Stimulated activated memory B cell treated with anti-CD40 and anti-IgM and Interleukin-4, amounts not matched to agents 10 μg/mL and 1 μg/mL and 100 μg/mL, for 72 hours (primary cell): ENCODE results near the gene SRGAP1.
A peak's percentile ranks its signal among the peaks of the same experiment; 100 is the strongest.
"Not testable (repeated sequence)": the region's sequence is repeated elsewhere in the genome, so short reads cannot be mapped to it uniquely, and the experiment has no call there.

ENCODE experiments used
- ATAC-seq: fragments of 150-1000 bp; cut with Tn5 transposase; 2 replicates; pipeline ENCODE4 v1.10.0; 2021
- H3K27ac Mint-ChIP-seq: one replicate; pipeline ENCODE4 v1.8.0; 2022; ENCODE audit warnings: mild to moderate bottlenecking, mixed read lengths
- H3K27me3 Mint-ChIP-seq: one replicate; pipeline ENCODE4 v1.8.0; 2022; ENCODE audit warnings: mixed read lengths
- H3K36me3 Mint-ChIP-seq: one replicate; pipeline ENCODE4 v1.8.0; 2022; ENCODE audit warnings: mixed read lengths
- H3K4me1 Mint-ChIP-seq: one replicate; pipeline ENCODE4 v1.8.0; 2022; ENCODE audit warnings: mixed read lengths
- H3K4me3 Mint-ChIP-seq: one replicate; pipeline ENCODE4 v1.8.0; 2022; ENCODE audit warnings: mild to moderate bottlenecking, moderate library complexity, mixed read lengths
- H3K9me3 Mint-ChIP-seq: one replicate; pipeline ENCODE4 v1.8.0; 2022; ENCODE audit warnings: mixed read lengths

The SRGAP1 gene

DNA sequence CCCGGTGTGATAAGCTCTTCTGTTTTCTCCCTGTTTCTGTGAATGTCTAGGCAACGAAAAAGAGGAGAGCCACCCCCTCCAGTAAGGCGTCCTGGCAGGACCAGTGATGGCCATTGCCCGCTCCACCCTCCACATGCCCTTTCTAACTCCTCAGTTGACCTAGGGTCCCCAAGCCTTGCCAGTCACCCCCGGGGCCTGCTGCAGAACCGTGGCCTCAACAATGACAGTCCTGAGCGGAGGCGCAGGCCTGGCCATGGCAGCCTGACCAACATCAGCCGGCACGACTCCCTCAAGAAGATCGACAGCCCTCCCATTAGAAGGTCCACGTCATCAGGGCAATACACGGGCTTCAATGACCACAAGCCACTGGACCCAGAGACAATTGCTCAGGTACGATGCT, 283.3 kb downstream of the SRGAP1 start:
- no peak overlapping the region for H3K27ac Mint-ChIP-seq
- H3K4me1 Mint-ChIP-seq = no peaks in the 10 kb centered on the region
- H3K4me3 Mint-ChIP-seq = no peak overlapping the region
- no peaks in the 10 kb centered on the region for H3K27me3 Mint-ChIP-seq
- no peaks in the 10 kb centered on the region for H3K9me3 Mint-ChIP-seq
- no peaks in the 10 kb centered on the region for H3K36me3 Mint-ChIP-seq
- no peak for ATAC-seq

DNA sequence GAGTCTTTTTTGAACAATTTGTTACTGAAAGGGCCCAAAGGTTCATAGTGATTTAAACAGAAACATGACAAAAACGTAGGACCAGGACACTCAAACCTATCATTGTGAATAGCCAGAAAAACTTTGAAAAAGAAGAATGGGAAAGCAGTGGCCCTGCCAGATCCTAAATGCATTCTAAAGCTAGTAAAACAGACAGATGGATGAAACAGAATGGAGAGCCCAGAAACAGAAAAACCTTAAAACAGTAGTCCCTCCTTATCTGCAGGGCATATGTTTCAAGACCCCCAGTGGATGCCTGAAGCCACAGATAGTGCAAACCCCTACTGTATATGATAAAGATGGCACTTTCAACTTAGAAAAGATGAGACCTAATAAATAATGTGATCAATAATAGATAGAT, 283.9 kb downstream of the SRGAP1 start:
- no peak for ATAC-seq
- H3K27ac Mint-ChIP-seq = no peak overlapping the region
- no peaks in the 10 kb centered on the region for H3K4me1 Mint-ChIP-seq
- no peaks in the 10 kb centered on the region for H3K27me3 Mint-ChIP-seq
- H3K4me3 Mint-ChIP-seq = no peak overlapping the region
- no peaks in the 10 kb centered on the region for H3K9me3 Mint-ChIP-seq
- H3K36me3 Mint-ChIP-seq = no peaks in the 10 kb centered on the region

- not testable (repeated sequence) for H3K4me3 Mint-ChIP-seq, H3K9me3 Mint-ChIP-seq, H3K36me3 Mint-ChIP-seq, ATAC-seq, H3K27ac Mint-ChIP-seq, H3K27me3 Mint-ChIP-seq, H3K4me1 Mint-ChIP-seq
Observed at GRCh38 chr12:64130476-64130875, 286.0 kb downstream of the SRGAP1 start.

GRCh38 chr12:64131456-64131855, 287.0 kb downstream of the SRGAP1 start:
- not testable (repeated sequence) for H3K9me3 Mint-ChIP-seq, H3K27ac Mint-ChIP-seq, ATAC-seq, H3K4me1 Mint-ChIP-seq, H3K36me3 Mint-ChIP-seq, H3K27me3 Mint-ChIP-seq, H3K4me3 Mint-ChIP-seq

GRCh38 chr12:64132672-64133071, 288.2 kb downstream of the SRGAP1 start:
- not testable (repeated sequence) for H3K4me1 Mint-ChIP-seq, H3K36me3 Mint-ChIP-seq, ATAC-seq, H3K27ac Mint-ChIP-seq, H3K4me3 Mint-ChIP-seq, H3K27me3 Mint-ChIP-seq, H3K9me3 Mint-ChIP-seq

DNA sequence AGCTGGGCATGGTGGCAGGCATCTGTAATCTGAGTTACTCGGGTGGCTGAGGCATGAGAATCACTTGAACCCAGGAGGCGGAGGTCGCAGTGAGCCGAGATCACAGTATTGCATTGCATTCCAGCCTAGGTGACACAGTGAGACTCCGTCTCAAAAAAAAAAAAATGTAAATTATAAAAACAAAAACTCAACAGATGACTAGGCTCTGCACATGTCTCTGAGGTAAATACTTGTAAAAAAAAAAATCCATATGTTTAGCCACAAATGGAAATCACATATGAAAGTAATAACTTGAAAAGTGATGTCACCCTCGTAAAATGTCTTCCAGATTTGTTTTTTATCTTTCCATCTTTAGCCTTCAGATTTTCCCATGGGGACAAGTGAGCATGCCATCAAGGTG, 292.6 kb downstream of the SRGAP1 start:
- Mint-ChIP-seq H3K9me3 (no peaks in the 10 kb centered on the region), H3K4me1 (no peaks in the 10 kb centered on the region), H3K4me3 (no peak overlapping the region), H3K27me3 (no peaks in the 10 kb centered on the region), H3K27ac (no peak overlapping the region), H3K36me3 (no peaks in the 10 kb centered on the region)
- ATAC-seq = no peak

GRCh38 chr12:64139021-64139420, 294.5 kb downstream of the SRGAP1 start:
- ATAC-seq = no peak
- Mint-ChIP-seq H3K4me3 (no peak overlapping the region), H3K4me1 (no peaks in the 10 kb centered on the region), H3K27ac (no peak overlapping the region), H3K36me3 (no peaks in the 10 kb centered on the region), H3K9me3 (no peaks in the 10 kb centered on the region), H3K27me3 (no peaks in the 10 kb centered on the region)

GRCh38 chr12:64142382-64142781, 297.9 kb downstream of the SRGAP1 start:
- H3K36me3 Mint-ChIP-seq = no peaks in the 10 kb centered on the region
- H3K9me3 Mint-ChIP-seq = no peaks in the 10 kb centered on the region
- no peaks in the 10 kb centered on the region for H3K27me3 Mint-ChIP-seq
- ATAC-seq = no peak
- no peak overlapping the region for H3K27ac Mint-ChIP-seq
- peaks cover 4% of the 10 kb centered on the region for H3K4me1 Mint-ChIP-seq
- no peak overlapping the region for H3K4me3 Mint-ChIP-seq

DNA sequence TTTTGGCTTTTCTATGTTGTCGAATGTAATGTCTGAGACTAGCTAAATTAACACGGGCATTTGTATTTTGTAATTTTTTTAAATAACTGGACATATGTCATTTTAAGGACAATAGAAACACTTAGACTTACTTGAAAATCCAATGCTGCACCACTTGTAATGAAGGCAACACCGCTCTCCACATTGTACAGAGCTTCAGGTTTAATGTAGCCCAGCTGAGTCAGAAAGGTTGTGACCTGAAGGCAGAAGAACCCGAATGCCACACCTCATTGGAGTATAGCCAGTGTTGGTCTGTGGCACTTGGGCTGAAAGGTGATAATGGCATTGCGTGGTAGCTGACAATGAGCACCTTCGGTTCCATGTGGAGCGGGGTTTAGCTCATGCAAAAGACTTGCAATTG, 298.3 kb downstream of the SRGAP1 start:
- H3K4me3 Mint-ChIP-seq = no peak overlapping the region
- H3K27ac Mint-ChIP-seq = no peak overlapping the region
- ATAC-seq = no peak
- no peaks in the 10 kb centered on the region for H3K36me3 Mint-ChIP-seq
- no peaks in the 10 kb centered on the region for H3K9me3 Mint-ChIP-seq
- H3K4me1 Mint-ChIP-seq = peaks cover 7% of the 10 kb centered on the region
- no peaks in the 10 kb centered on the region for H3K27me3 Mint-ChIP-seq

- no peak overlapping the region for H3K27ac Mint-ChIP-seq
- no peak for ATAC-seq
- no peaks in the 10 kb centered on the region for H3K27me3 Mint-ChIP-seq
- no peaks in the 10 kb centered on the region for H3K9me3 Mint-ChIP-seq
- no peak overlapping the region for H3K4me3 Mint-ChIP-seq
- H3K36me3 Mint-ChIP-seq = no peaks in the 10 kb centered on the region
- H3K4me1 Mint-ChIP-seq = peaks cover 7% of the 10 kb centered on the region
Observed at GRCh38 chr12:64145226-64145625, 300.7 kb downstream of the SRGAP1 start.

DNA sequence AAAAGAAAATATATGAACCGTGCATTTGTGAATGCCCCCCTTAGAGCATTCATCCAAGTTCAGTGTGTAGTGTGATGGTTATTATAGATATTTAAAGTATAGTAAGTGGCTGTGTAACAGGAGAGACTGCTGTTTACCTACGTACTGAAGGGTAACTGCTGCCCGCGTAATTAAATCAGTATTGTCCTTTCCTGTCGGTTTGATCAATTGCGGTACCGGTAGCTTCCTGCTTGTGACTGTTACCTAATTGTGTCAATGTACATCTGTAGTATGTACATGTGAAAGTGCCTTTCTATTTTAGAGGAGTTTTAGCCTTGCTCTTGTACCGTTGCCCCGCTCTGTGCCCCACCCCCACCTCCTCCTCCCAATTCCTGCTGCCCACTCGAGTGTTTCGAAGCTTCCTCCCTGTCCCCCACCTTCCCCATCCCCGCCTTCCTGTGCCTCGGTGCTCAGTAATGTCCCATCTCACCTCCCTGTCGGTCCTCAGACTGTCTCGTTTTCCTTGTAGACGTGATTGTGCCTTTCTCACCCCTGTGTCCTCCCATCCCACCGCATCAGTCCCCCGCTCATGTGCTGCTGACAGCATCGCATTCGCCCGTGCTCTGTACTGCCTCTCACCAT, 302.6 kb downstream of the SRGAP1 start:
- Mint-ChIP-seq H3K4me1 (peaks cover 7% of the 10 kb centered on the region), H3K9me3 (no peaks in the 10 kb centered on the region), H3K36me3 (peaks cover 6% of the 10 kb centered on the region), H3K27ac (peak overlapping the region; percentile 37), H3K4me3 (peak overlapping the region; percentile 69), H3K27me3 (no peaks in the 10 kb centered on the region)
- peak; percentile 25 for ATAC-seq

GRCh38 chr12:64147875-64148274, 303.4 kb downstream of the SRGAP1 start:
- peaks cover 11% of the 10 kb centered on the region for H3K36me3 Mint-ChIP-seq
- H3K27me3 Mint-ChIP-seq = no peaks in the 10 kb centered on the region
- no peak for ATAC-seq
- H3K4me1 Mint-ChIP-seq = peaks cover 7% of the 10 kb centered on the region
- H3K4me3 Mint-ChIP-seq = no peak overlapping the region
- H3K9me3 Mint-ChIP-seq = no peaks in the 10 kb centered on the region
- H3K27ac Mint-ChIP-seq = peak overlapping the region; percentile 37

GRCh38 chr12:64154677-64155076, 310.2 kb downstream of the SRGAP1 start:
- H3K9me3 Mint-ChIP-seq = peaks cover 4% of the 10 kb centered on the region
- ATAC-seq = no peak
- no peak overlapping the region for H3K27ac Mint-ChIP-seq
- no peak overlapping the region for H3K4me3 Mint-ChIP-seq
- H3K27me3 Mint-ChIP-seq = no peaks in the 10 kb centered on the region
- H3K4me1 Mint-ChIP-seq = no peaks in the 10 kb centered on the region
- H3K36me3 Mint-ChIP-seq = peaks cover 16% of the 10 kb centered on the region

- H3K4me1 Mint-ChIP-seq = no peaks in the 10 kb centered on the region
- no peak overlapping the region for H3K4me3 Mint-ChIP-seq
- H3K9me3 Mint-ChIP-seq = peaks cover 4% of the 10 kb centered on the region
- no peak overlapping the region for H3K27ac Mint-ChIP-seq
- ATAC-seq = no peak
- peaks cover 17% of the 10 kb centered on the region for H3K36me3 Mint-ChIP-seq
- H3K27me3 Mint-ChIP-seq = no peaks in the 10 kb centered on the region
Observed at GRCh38 chr12:64157110-64157509, 312.6 kb downstream of the SRGAP1 start.

GRCh38 chr12:64160021-64160710, 315.7 kb downstream of the SRGAP1 start:
- H3K4me3 Mint-ChIP-seq = no peak overlapping the region
- peaks cover 30% of the 10 kb centered on the region for H3K36me3 Mint-ChIP-seq
- no peaks in the 10 kb centered on the region for H3K4me1 Mint-ChIP-seq
- ATAC-seq = no peak
- no peak overlapping the region for H3K27ac Mint-ChIP-seq
- no peaks in the 10 kb centered on the region for H3K27me3 Mint-ChIP-seq
- peaks cover 4% of the 10 kb centered on the region for H3K9me3 Mint-ChIP-seq

DNA sequence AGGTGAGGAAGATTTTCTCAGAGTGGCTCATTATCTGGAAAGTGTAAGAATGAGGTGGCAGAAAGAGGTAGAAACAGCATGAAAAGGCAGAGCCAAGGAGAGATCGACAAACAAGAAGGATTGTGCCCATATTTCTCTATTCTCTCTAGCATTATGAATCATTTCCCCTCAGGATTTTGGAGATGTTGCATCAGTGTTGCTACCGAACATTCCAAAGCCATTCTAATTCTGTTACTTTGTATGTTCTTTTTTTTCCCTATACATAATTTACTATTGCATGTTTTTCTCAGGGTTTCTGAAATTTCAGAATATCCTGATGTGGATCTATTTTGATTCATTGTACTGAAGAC, 316.2 kb downstream of the SRGAP1 start:
- H3K4me3 Mint-ChIP-seq = no peak overlapping the region
- no peaks in the 10 kb centered on the region for H3K27me3 Mint-ChIP-seq
- H3K9me3 Mint-ChIP-seq = peaks cover 8% of the 10 kb centered on the region
- no peaks in the 10 kb centered on the region for H3K4me1 Mint-ChIP-seq
- H3K27ac Mint-ChIP-seq = no peak overlapping the region
- ATAC-seq = no peak
- peaks cover 35% of the 10 kb centered on the region for H3K36me3 Mint-ChIP-seq
